HG02571 (cell line): ENCODE data around the gene SIAH3.
"Not testable (repeated sequence)": the region's sequence is repeated elsewhere in the genome, so short reads cannot be mapped to it uniquely, and the experiment has no call there.

Experiments
- ATAC-seq: cut with Tn5 transposase; IDR thresholded peaks from one replicate; pipeline ENCODE4 v1.9.1; 2021; ENCODE audit warnings: mild to moderate bottlenecking, moderate library complexity; ENCODE audit not compliant: unreplicated experiment

The SIAH3 gene

DNA sequence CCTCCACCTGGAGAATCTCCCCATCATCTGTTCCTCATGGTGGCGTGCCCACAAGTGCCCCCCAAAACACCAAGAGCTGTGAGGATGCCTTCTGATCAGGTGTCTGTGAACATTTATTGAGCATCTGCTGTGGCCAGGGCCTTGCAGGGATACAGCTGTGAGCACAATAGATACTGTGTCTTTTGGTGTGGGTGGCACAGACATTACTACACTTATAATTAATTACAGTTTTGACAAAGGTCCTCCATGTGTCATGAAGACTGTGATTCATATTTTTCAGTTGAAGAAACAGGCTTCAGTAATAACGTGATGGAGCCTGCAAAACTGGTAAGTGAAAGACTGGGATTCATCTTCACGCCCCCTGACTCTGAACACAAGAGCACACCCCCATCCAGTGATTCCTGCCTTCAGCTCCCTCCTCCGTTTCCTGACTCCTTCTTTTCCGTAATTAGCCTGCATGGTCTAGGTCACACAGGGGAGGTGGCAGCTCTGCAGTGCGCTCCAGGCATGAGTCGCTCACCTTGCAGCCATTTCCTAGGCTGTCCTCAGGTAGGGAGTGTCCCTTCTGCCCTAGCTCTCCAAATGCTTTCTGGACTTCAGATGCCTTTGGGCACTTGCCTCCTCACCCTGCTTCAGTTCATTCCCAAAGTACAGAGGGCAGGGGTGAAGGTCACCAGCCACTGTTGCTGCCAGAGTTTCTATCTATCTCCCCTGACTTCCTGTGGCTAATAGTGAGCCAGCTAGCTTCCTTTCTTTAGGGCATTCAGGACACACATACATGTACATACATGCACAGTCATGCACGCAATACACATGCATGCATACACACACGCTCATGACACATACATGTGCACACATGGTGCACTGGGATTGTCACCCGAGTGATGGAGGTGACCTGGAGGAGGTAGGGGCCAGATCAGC, 66.5 kb downstream of the SIAH3 start:
- no peak for ATAC-seq

DNA sequence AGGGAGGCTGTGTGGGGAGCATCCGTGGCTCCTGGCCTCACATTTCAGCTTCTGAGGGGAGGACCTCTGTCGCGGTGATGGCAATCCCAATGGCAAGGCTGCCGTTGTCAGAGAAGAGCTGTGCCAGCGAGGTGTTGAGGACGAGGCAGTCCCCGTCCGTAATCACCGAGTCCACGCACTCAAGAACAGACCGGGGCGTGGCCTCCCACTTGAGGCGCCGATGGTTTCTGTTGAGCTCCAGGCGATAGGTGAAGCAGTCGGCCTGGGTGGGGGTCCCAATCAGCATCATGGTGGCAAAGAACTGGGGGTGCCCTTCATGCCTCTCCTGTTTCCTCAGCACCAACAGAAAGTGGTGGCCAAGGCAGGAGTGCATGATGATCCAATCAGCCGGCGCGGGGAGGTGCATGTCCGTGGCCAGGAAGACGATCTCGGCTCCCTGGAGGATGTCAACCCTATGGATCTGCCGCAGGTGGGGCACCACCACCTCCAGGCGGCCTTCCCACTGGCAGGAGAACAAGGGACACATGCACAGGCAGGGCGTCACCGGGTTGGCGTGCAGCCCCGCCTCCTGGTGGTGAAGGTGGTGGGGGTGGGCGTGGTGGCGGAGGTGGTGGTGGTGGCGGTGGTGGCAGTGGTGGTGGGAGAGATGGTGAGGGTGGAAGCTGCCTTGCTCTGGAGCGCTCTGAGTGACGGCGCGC, 68.1 kb downstream of the SIAH3 start:
- no peak for ATAC-seq

DNA sequence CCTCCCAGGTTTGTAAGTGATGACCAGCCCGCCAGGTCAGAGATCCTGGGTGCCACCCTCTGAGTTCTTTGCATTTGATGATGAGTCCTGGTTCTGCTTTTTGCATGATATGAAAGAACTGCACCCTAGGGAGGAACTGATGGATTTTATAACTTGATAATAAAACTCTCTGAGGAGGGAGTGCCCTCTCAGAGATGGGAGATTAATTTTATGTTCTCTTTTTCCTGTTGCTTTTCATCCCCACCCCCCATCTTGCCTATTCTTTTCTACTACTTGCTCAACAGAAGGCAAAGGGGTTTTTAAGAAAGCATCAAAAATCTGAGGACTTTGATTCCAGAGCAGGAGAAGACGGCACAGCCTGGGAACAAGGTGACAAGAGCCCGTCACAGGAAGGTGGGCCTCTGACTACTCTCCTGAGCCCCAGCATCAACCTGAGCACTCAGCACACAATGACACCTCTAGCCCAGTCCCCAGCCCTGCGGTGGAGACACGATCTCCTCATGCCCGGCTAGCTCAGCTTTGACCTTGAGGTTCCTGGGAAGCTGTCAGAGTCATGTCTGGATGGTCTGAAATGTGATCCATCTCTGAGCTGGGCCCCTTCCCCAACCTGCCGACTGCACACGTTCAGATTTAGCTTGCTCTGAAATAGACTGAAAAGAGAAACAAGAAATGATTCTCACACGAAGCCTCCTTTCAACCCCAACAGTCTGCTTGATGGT, 69.1 kb downstream of the SIAH3 start:
- no peak for ATAC-seq

DNA sequence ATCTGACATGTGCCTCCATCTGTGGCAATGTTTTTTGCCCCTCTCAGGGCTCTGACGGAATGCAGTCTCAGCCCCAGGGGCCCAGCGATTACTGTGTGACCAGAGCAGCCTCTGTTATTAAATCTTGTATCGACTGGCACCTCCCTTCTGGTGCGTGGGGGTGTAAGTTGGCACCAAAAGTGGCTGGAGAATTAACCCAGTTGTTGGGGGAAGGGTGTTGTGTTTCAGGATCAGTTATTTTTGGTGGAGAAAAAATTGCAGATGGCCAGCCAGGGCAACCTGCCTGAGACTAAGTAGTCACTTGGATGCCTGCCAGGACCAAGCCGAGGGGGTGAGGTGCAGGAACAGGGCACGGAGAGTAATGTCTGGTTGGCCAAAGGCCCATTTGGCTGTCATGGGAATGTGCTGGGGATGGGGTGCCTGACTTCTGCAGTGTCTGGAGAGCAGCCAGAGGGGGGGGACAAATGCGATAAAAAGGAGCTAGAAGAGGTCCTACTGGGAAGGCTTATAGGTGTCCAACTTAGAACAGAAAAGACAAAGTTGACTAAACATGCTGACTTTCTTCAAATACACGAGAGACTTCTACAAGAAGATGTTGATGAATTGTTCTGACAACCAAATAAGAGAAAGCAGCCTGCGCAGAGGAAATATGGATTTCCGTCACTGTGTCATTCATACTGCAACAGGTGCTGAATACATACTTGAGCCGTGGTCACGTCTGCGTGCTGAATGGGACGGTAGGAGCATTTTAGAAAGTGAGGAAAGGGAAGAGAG, 69.8 kb downstream of the SIAH3 start:
- no peak for ATAC-seq

DNA sequence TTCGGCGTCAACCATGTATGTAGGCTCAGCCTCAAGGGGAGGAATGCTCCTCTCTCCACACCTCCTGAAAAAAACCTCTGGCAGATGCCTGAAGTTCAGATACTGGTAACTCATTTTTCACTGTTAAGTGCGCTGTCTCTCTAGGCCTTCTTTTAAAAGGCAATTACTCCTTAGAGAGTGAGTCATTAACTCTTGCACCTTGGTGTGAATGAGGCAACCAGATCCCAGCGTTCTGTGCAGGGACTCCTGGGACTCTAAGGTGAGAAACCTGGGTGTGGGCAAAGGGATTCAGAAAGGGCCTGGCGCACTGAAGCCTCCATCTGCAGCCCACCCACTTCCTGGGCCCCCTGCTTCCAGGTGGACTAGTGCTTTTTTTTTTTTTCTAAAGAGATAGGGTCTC, 71.7 kb downstream of the SIAH3 start:
- ATAC-seq = no peak

DNA sequence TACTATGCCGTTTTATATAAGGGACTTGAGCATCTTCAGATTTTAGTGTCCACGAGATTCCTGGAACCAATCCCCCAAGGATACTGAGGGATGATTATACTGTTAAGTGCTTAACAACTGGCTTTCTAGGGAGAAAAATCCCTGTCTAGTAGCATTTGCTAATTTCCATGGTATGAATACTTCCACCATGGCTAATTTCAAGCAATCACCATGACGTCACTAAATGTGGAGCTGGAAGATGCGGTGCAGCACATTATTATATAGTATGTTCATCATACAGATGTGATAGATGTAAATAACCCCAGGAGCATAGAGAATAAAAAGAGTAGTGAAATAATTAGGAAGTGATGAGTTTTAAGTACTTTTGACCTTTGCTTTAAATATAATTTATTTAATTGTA, 72.7 kb downstream of the SIAH3 start:
- no peak for ATAC-seq

DNA sequence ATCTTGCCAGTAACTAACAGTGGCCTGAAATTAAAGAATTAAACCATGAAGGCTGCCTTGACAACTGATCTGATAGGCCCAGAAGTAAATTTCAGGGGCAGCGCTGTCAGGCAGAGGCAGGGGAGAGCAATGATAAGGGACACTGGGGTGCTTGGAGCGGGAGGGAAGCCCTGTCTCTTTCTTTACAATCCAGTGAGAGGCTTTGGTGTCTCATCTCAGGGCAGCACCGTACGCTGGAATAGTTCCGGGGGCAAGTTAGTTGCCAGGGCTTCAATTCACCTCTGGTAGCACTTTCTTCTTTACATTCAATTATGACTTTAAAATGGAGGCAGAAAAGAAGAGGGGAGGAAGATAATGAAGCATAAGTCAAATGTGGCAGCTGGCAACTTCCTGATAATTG, 74.8 kb downstream of the SIAH3 start:
- no peak for ATAC-seq

DNA sequence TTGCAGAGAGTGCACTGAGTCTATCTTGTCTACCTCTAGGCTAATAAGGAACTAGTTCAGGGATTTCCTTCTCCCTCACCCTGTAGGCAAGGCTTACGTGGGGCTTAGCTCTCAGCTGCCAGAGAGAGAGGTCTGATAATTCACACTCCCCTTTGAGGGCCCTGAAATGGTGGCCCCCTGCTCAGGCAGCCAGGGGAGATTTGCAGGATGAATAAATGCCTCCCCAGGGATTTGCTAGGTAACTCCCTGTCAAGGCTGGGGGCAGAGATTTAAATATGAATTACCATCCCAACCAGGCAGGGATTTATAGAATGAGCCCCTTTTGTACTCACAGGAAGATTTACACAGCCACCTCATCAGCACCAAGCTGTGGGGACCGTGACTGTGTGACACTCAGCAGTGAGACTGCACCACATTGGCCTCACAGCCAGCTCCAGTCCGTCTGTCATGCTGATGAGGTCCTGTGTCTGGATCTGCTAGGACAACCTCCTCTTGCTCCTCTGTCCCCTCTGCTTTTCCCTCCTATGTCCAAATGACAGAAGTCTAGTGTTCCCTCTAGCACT, 76.1 kb downstream of the SIAH3 start:
- ATAC-seq = no peak

DNA sequence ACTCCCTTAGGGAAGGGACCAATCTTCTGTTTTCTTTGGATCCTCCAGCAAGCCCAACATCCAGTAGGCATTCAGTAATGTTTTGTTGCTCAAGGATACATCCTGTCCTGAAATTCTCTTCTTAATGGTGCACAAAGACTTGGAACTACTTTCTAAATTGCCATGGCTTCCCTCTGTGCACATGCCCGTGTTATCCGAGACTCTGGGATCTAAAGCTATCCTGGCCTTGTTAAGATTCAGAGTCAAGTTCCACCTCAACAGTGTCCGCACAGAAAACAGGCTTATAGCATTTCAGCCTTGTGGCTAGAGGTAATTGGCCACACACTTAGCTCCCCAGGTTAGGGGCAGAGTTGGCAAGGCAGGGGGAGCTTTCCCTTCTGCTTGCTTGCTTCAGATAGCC, 77.6 kb downstream of the SIAH3 start:
- ATAC-seq = no peak

DNA sequence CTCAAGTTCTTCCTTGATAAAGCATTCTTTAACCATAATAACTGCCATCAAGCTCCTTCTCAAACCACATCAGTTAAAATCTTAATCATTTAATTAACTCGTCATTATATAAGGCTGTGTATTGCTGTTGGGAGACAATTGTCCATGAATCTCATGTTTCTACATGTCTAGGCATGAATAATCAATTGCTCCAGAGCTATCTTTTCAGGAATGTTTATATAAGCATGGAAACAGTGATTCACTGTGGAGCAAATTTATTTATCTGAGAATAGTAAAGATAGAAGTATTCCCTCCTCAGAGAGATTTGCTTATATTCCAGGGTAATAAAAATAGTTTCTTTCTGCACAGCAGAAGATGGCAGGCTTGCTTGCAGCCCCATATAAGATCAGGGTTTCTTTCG, 78.3 kb downstream of the SIAH3 start:
- ATAC-seq = no peak

DNA sequence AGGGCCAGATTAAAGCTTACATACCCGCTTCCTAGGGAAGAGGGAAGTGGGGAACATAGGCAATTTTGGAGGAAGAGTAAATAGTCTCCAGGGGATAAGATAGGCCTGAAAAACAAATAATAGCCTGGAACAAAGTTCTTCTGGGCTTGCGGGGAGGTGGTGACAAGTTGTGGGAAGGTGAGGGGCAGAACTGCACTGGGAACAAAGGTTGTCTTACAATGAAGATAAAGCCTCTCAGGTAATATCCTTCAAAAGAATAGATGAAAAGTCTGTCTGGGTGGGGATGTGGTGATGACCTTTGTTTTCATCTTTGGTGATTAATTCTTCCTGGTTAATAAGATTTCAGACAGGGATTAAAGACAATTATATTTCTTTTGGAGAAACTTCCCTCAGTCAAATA, 80.7 kb downstream of the SIAH3 start:
- no peak for ATAC-seq

DNA sequence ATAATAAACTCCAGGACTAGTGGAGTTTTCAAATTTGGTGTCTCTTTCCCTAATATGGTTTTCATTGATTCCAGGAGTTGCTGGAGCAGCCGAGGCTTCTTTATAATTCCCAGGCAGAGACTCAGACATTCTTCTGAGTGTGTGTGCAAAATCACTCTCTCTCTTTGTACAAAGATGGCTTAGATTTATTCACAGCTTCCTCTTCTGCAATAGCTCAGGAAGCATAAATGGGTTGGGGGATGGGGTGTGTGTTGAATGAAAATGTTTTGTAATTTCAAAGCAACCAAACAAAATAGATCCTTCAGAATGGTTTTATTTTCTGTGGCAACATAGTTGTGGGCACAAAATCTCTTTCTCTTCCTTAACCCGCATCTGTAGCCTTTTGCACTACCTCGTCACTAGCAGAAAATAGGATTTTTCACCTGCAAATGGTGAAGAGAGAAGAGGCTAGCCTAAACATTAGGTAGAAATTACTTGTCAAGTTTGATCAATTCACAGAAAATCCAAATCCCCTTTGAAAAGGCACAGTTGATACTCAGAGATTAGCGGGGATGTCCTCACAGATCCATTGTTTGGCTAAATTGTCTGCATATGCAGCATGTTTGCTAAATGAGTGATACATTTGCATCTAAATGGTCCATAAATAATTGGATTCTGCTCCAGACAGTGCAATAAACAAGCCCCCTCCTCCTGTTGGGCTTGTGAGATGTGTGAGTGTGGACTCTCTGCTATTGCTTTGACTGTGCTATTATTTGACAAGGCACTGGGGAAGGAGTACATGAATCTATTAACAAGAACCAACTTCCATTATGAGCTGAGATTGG, 82.7 kb downstream of the SIAH3 start:
- ATAC-seq = no peak

DNA sequence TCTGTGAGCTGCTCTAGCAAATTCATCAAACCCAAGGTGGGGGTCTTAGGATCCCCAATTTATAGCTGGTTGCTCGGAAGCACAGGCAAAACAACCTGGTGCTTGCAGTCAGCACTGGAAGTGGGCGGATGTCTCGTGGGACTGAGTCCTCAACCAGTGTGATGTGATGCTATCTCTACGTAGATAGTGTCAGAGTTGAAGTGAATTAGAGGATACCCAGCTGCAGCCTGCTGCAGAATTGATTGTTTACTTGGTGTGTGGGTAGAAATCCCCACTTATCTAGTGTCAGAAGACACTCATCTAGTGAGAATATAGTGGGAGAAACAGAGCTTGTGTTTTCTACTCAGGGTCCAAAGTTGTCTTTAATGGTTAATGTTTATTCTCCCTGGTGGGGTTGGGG, 86.1 kb downstream of the SIAH3 start:
- no peak for ATAC-seq

DNA sequence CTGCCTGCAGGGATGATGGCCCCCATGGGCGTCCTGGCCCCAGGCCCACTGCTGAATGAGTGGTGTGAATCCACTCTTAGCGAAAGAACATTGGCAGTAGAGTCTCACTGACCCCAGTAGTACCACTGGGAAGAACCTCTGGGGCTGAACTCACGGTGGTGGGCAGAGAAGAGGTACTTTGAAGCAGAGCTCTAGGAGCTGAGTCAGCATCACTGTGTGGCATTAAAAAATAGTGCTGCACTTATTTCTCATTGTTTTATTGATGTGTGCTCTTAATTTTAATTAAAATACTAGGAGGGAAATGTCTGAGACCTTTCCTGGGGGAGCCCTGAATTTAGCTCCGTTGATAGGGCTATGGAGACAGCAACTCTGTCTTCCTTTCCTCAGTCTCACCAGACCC, 88.1 kb downstream of the SIAH3 start:
- ATAC-seq = no peak

DNA sequence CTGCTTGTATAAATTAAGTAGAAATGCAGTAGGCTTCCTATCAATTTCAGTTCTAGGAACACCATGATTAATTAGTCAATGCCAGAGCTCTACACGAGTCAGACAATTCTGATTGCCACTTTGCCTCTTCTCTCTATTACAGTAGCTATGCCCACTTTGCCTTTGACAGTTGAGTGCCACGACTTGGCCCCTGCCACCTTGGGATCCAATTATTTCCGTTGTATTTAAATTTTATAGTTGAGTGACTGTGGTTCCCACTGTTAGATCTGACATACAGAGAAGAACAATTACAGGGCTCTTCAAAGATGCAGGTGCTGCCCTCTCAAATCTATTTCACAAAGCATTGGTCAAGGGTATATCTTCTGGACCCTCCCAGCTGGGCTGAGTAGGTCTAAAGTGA, 94.0 kb downstream of the SIAH3 start:
- not testable (repeated sequence) for ATAC-seq

DNA sequence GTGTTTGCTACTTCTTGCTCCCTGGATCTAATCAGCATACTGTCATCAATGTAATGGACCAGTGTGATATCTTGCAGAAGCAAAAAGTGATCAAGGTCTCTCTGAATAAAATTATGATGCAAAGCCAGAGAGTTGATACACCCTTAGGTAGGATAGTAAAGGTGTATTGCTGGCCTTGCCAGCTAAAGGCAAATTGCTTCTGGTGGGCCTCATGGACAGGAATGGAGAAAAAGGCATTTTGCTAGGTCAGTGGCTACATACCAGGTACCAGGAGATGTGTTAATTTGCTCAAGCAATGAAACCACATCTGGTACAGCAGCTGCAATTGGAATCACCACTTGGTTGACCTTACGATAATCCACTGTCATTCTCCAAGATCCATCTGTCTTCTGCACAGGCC, 95.1 kb downstream of the SIAH3 start:
- ATAC-seq = not testable (repeated sequence)

DNA sequence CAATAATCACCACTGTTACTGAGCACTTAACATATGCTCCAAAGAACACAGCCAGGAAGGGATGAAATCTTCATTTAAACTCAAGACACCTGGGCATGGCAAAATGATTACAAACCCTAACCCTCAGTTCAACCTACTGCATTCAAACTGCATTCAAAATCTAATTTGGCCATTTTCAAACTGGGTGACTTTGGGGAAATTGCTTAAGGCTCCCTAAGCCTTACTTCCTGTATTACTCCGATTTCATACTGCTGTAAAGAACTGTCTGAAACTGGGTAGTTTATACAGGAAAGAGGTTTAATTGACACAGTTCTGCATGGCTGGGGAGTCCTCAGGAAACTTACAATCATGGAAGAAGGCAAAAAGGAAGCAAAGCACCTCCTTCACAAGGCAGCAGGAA, 99.0 kb downstream of the SIAH3 start:
- ATAC-seq = no peak

DNA sequence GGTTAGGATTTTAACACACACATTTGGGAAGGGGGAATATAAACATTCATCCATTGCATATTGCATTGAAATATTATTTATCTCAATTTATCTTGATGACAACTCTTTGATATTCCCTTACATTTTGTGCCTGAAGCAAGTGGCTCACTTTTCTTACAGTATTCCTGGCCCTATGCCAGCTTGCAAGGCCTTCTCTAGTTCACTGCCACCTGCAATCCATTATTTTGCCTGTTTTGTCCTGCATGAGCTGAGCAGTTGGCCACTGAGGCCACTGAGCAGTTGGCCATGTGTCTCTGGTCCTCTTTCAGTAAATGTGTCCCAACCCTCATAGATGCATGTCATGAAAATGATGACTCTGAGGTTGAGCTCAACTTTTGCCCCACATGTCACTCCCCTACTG, 99.7 kb downstream of the SIAH3 start:
- no peak for ATAC-seq

DNA sequence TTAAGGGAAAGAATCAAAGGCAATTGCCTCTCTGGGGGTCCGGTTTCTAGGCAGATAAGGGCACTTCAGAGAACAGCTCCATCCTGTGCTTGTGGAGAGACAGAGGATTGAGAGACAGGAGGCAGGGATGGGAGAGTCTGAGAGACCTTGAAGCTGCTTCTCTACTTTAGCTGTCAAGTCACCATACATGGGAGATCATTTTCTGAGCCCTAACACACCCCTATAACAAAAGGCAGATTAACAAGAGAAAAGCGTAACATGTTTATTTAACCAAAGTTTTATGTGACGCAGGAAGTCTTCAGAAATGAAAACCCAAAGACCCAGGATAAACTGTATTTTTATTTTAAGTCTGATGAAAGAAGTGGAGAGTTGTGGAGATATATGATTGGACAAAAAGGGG, 101.0 kb downstream of the SIAH3 start:
- ATAC-seq = no peak
